ENCODE measurements around the gene GPD2.

DNA sequence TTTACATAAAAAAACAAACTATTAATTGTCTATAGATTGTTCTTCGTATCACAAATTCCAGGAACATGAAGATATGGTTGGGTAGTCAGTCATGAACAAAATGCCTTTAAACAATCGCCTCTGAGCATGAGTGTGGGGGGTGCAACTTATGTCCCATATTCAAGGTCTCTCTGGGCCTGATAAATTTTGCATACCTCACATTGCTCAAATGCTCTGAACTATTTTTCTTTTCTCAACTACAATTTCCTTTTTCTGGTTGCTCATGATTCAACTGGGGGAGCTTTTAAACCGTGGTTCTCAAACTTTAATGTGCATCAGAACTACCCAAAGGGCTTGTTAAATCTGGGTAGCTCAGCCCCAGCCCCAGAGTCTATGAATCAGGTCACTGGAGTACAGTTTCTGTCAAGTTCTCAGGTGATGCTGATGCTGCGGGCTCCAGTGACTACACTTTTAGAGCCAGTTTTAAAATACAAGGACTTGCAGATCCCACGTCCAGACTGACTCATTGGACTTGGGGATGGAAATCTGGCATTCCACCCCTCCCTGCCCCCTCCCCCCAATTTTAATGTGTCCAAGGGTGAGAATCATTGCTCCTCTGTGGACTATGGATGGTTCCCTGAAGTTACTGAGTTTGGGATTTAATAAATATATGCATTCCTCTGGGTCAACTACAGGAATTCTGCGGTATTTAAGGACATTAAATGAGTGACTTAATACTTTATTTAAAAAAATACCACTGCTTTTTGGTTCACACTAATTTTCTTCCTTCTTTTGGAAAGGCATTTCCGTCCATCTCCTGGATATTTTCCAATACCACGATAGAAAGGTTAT lies 1.5 kb upstream of the GPD2 start:
- TF ChIP-seq, protein P1, sequence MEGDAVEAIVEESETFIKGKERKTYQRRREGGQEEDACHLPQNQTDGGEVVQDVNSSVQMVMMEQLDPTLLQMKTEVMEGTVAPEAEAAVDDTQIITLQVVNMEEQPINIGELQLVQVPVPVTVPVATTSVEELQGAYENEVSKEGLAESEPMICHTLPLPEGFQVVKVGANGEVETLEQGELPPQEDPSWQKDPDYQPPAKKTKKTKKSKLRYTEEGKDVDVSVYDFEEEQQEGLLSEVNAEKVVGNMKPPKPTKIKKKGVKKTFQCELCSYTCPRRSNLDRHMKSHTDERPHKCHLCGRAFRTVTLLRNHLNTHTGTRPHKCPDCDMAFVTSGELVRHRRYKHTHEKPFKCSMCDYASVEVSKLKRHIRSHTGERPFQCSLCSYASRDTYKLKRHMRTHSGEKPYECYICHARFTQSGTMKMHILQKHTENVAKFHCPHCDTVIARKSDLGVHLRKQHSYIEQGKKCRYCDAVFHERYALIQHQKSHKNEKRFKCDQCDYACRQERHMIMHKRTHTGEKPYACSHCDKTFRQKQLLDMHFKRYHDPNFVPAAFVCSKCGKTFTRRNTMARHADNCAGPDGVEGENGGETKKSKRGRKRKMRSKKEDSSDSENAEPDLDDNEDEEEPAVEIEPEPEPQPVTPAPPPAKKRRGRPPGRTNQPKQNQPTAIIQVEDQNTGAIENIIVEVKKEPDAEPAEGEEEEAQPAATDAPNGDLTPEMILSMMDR (IDR thresholded peaks at IDR 0.05), result no peak
- TF ChIP-seq POLR2A (IDR thresholded peaks at IDR 0.05), result no peak

All from heart left ventricle (tissue), 13 donors.